ENCODE data around the gene ZSCAN22.
A peak's percentile ranks its signal among the peaks of the same experiment; 100 is the strongest.

The ZSCAN22 gene

DNA sequence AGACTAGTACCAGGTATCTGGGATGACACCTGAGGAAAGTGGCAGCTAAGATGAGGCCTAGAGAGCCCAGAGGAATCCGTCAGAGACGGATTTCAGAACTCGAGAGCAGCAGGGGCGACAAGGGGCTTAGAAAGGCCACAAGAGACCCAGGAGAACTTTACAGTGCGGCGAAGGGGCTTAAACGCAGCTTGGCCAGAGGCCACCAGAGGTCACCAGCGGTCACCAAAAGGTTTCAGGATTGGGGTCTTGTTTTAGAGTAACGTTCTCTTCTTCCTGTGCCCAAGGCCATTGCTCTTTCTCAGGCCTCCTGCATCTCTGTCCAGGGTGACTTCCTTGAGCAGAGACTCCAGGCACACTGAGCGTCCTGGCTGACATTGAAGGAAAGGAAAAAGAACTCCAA is 2.2 kb downstream of the ZSCAN22 start:
- H3K79me2 ChIP-seq (ENCODE audit: insufficient read depth, low read length): peaks cover 18% of the 10 kb centered on the region; the same call in 1 of the 2 replicates
- no peaks in the 10 kb centered on the region for H3K27me3 ChIP-seq (ENCODE audit: insufficient read depth, low read length, poor library complexity, severe bottlenecking)
- H3F3A ChIP-seq (ENCODE audit: low read depth): no peaks in the 10 kb centered on the region
- no peaks in the 10 kb centered on the region for H3K36me3 ChIP-seq (ENCODE audit: insufficient read depth, low read length)
- no peak for TF ChIP-seq EZH2phosphoT487 (IDR thresholded peaks at IDR 0.05; ENCODE audit: borderline replicate concordance)
- TF ChIP-seq, protein P1, sequence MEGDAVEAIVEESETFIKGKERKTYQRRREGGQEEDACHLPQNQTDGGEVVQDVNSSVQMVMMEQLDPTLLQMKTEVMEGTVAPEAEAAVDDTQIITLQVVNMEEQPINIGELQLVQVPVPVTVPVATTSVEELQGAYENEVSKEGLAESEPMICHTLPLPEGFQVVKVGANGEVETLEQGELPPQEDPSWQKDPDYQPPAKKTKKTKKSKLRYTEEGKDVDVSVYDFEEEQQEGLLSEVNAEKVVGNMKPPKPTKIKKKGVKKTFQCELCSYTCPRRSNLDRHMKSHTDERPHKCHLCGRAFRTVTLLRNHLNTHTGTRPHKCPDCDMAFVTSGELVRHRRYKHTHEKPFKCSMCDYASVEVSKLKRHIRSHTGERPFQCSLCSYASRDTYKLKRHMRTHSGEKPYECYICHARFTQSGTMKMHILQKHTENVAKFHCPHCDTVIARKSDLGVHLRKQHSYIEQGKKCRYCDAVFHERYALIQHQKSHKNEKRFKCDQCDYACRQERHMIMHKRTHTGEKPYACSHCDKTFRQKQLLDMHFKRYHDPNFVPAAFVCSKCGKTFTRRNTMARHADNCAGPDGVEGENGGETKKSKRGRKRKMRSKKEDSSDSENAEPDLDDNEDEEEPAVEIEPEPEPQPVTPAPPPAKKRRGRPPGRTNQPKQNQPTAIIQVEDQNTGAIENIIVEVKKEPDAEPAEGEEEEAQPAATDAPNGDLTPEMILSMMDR (conservative IDR thresholded peaks at IDR 0.05; ENCODE audit: low read length): peak; percentile 76
- H3K4me1 ChIP-seq (ENCODE audit: insufficient read depth, low read length, poor library complexity, severe bottlenecking): peaks cover 38% of the 10 kb centered on the region
- H3K9me2 ChIP-seq (replicated peaks; ENCODE audit: low read depth, low read length): no peaks in the 10 kb centered on the region
- H4K20me1 ChIP-seq (ENCODE audit: insufficient read depth, low read length, poor library complexity, severe bottlenecking): no peaks in the 10 kb centered on the region
- H3K9ac ChIP-seq (ENCODE audit: low read depth, low read length, poor library complexity, severe bottlenecking): peak overlapping the region; percentile 35
- peak overlapping the region; percentile 78 for H3K4me2 ChIP-seq (ENCODE audit: low read depth, low read length, poor library complexity, severe bottlenecking)
- peak overlapping the region; percentile 47; the same call in 1 of the 2 replicates for H2AFZ ChIP-seq (ENCODE audit: low read length)
- peak overlapping the region; percentile 28 for H3K4me3 ChIP-seq (ENCODE audit: low read length, poor library complexity, severe bottlenecking)
- no peaks in the 10 kb centered on the region for H3K9me3 ChIP-seq (ENCODE audit: insufficient read depth, low read depth, low read length)

DNA sequence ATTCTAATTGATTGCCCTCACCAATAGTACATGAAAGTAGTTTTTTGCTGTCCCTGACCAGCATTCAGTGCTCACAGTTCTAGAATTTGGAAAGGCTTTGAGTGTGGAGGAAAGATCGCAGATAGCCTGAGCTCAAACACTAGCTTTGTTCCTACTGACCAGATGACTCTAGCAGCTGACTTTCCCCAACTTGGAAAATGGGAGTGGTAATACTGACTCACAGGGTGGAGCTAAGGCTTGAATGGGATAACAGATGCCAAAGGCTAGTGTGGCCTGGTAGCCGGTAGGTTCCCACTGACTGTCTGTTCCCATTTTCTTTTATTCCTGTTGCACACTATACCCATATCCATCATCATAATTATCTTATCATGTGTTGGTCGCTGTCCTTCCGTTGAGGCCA is 3.7 kb downstream of the ZSCAN22 start:
- H4K20me1 ChIP-seq (ENCODE audit: insufficient read depth, low read length, poor library complexity, severe bottlenecking): no peaks in the 10 kb centered on the region
- no peaks in the 10 kb centered on the region for H3K27me3 ChIP-seq (ENCODE audit: insufficient read depth, low read length, poor library complexity, severe bottlenecking)
- peaks cover 32% of the 10 kb centered on the region for H3K4me1 ChIP-seq (ENCODE audit: insufficient read depth, low read length, poor library complexity, severe bottlenecking)
- no peaks in the 10 kb centered on the region for H3F3A ChIP-seq (ENCODE audit: low read depth)
- no peak overlapping the region for H2AFZ ChIP-seq (ENCODE audit: low read length)
- H3K9me2 ChIP-seq (replicated peaks; ENCODE audit: low read depth, low read length): no peaks in the 10 kb centered on the region
- TF ChIP-seq, protein P1 (conservative IDR thresholded peaks at IDR 0.05; ENCODE audit: low read length): no peak
- TF ChIP-seq EZH2phosphoT487 (IDR thresholded peaks at IDR 0.05; ENCODE audit: borderline replicate concordance): no peak
- H3K4me3 ChIP-seq (ENCODE audit: low read length, poor library complexity, severe bottlenecking): no peak overlapping the region
- H3K9ac ChIP-seq (ENCODE audit: low read depth, low read length, poor library complexity, severe bottlenecking): no peak overlapping the region
- H3K4me2 ChIP-seq (ENCODE audit: low read depth, low read length, poor library complexity, severe bottlenecking): no peak overlapping the region
- H3K36me3 ChIP-seq (ENCODE audit: insufficient read depth, low read length): no peaks in the 10 kb centered on the region
- H3K9me3 ChIP-seq (ENCODE audit: insufficient read depth, low read depth, low read length): no peaks in the 10 kb centered on the region
- peaks cover 18% of the 10 kb centered on the region; the same call in 1 of the 2 replicates for H3K79me2 ChIP-seq (ENCODE audit: insufficient read depth, low read length)

DNA sequence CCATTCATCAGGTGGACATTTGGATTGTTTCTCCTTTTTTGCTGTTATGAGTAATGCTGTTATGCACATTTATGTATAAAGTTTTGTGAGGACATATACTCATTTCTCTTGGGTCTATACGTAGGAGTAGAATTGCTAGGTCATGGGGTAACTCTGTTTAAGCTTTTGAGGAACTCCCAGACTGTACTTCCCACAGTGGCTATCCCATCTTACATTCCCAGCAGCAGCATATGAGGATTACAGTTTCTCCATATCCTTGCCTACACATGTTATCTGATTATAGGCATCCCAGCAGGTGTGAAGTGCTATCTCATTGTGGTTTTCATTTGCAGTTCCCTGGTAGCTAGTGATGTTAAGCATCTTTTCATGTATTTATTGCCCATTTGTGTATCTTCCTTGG is 5.9 kb downstream of the ZSCAN22 start:
- H3K4me1 ChIP-seq (ENCODE audit: insufficient read depth, low read length, poor library complexity, severe bottlenecking): peaks cover 18% of the 10 kb centered on the region
- TF ChIP-seq EZH2phosphoT487 (IDR thresholded peaks at IDR 0.05; ENCODE audit: borderline replicate concordance): no peak
- TF ChIP-seq, protein P1 (conservative IDR thresholded peaks at IDR 0.05; ENCODE audit: low read length): no peak
- peaks cover 7% of the 10 kb centered on the region; the same call in 1 of the 2 replicates for H3K79me2 ChIP-seq (ENCODE audit: insufficient read depth, low read length)

More for the DNA sequence above, 5.9 kb downstream of the ZSCAN22 start:
- H3F3A ChIP-seq (ENCODE audit: low read depth): no peaks in the 10 kb centered on the region
- no peaks in the 10 kb centered on the region for H4K20me1 ChIP-seq (ENCODE audit: insufficient read depth, low read length, poor library complexity, severe bottlenecking)
- no peak overlapping the region for H3K9ac ChIP-seq (ENCODE audit: low read depth, low read length, poor library complexity, severe bottlenecking)
- H2AFZ ChIP-seq (ENCODE audit: low read length): no peak overlapping the region
- no peaks in the 10 kb centered on the region for H3K27me3 ChIP-seq (ENCODE audit: insufficient read depth, low read length, poor library complexity, severe bottlenecking)
- H3K9me3 ChIP-seq (ENCODE audit: insufficient read depth, low read depth, low read length): no peaks in the 10 kb centered on the region
- no peaks in the 10 kb centered on the region for H3K9me2 ChIP-seq (replicated peaks; ENCODE audit: low read depth, low read length)
- H3K4me2 ChIP-seq (ENCODE audit: low read depth, low read length, poor library complexity, severe bottlenecking): no peak overlapping the region
- H3K36me3 ChIP-seq (ENCODE audit: insufficient read depth, low read length): no peaks in the 10 kb centered on the region
- H3K4me3 ChIP-seq (ENCODE audit: low read length, poor library complexity, severe bottlenecking): no peak overlapping the region

Measured in Loucy (cell line).